ENCODE data around the gene ST8SIA3. TPM values are rescaled to one million over a fixed set of nuclear protein-coding genes. Genes with fewer than 3 reads are reported as not detected.

Gene ST8SIA3
- total RNA-seq, 4 donors from 2014 or later = under 0.01 to 0.14 TPM; not detected in 2

- in situ Hi-C loops (cut with MboI; ENCODE audit: low pct_ligation_motif_present in 1 of 4, low pct_unique_long_range_greater_than_20kb in 1 of 4, low sequenced_read_pairs in 3 of 4) = no loop called here
- TF ChIP-seq POLR2AphosphoS5 (IDR thresholded peaks at IDR 0.05) = no peak
- TF ChIP-seq POLR2A (IDR thresholded peaks at IDR 0.05) = no peak
- no peak for TF ChIP-seq EP300 (IDR thresholded peaks at IDR 0.05; ENCODE audit: low read depth)
- TF ChIP-seq CTCF (IDR thresholded peaks at IDR 0.05) = no peak
- peaks cover 45% of the 10 kb centered on the region for H3K27me3 ChIP-seq
- no peak for DNase-seq
- 75 to 80% methylated on average over 1 to 4 of the region's 4 CpGs for WGBS, 2 donors (ENCODE audit: low coverage in 1 of 2)
- H3K27ac ChIP-seq = no peak overlapping the region
- no peaks in the 10 kb centered on the region for H3K36me3 ChIP-seq
- no peaks in the 10 kb centered on the region for H3K4me1 ChIP-seq
- intact Hi-C loops (cut with DNase I; ENCODE audit: low total_unique reads) = no loop called here
- no peak overlapping the region for H3K4me3 ChIP-seq
- H3K9me3 ChIP-seq = no peaks in the 10 kb centered on the region
These were observed 64.2 kb downstream of the ST8SIA3 start for GRCh38 chr18:57416542-57416941.

Other genes with a start within 250 kb of the ST8SIA3 start
- not detected for gene BOD1L2, start 205.5 kb upstream of the ST8SIA3 start, total RNA-seq
- under 1 TPM in 2 of 4 donors, not detected in 2; 0.14 to 0.48 TPM for gene ONECUT2, start 82.8 kb downstream of the ST8SIA3 start, total RNA-seq
- 10 to 100 TPM in 3 of 4 donors, 1 to 10 TPM in 1; 9.6 to 36.0 (median 28.3) TPM for gene FECH, start 234.1 kb downstream of the ST8SIA3 start, total RNA-seq